Measurements from ENCODE around the gene VWCE. TPM values are rescaled to one million over a fixed set of nuclear protein-coding genes. Genes with fewer than 3 reads are reported as not detected.
A peak's percentile ranks its signal among the peaks of the same experiment; 100 is the strongest.

The VWCE gene
- total RNA-seq, 1 experiment from 2014 or later: 20.6 TPM

GRCh38 chr11:61264371-61264770 is 30.7 kb downstream of the VWCE start:
- Histone ChIP-seq H3K18ac (ENCODE audit: insufficient read length, low read depth, low read length) (no peak overlapping the region), H3K4me2 (ENCODE audit: insufficient read depth, insufficient read length, low read length) (no peak overlapping the region), H2AFZ (ENCODE audit: low read length) (no peak overlapping the region), H2BK20ac (ENCODE audit: low read depth, low read length, poor library complexity, severe bottlenecking) (no peak overlapping the region), H2AK5ac (ENCODE audit: insufficient read length, low read length) (no peak overlapping the region), H4K5ac (ENCODE audit: insufficient read length, low read depth, low read length) (no peak overlapping the region), H3K23me2 (ENCODE audit: insufficient read length, low read depth, low read length, poor library complexity, severe bottlenecking) (no peaks in the 10 kb centered on the region), H3K4ac (ENCODE audit: low read depth, low read length) (no peak overlapping the region), H4K8ac (replicated peaks; ENCODE audit: insufficient read length, low read depth, low read length) (no peak overlapping the region), H2BK12ac (ENCODE audit: insufficient read length, low read depth, low read length) (no peak overlapping the region), H3K9me3 (ENCODE audit: control insufficient read depth, low read depth, low read length) (no peaks in the 10 kb centered on the region), H2BK120ac (ENCODE audit: low read depth, low read length, poor library complexity, severe bottlenecking) (no peak overlapping the region), H3K14ac (ENCODE audit: insufficient read depth, low read length) (no peak overlapping the region), H3T11ph (ENCODE audit: low read length) (no peak overlapping the region), H4K20me1 (ENCODE audit: control insufficient read depth, insufficient read depth, insufficient read length) (no peaks in the 10 kb centered on the region), H2BK5ac (ENCODE audit: insufficient read length, low read length) (no peak overlapping the region), H2BK15ac (ENCODE audit: low read depth, low read length) (no peak overlapping the region), H3K23ac (ENCODE audit: insufficient read length, low read depth, low read length) (no peak overlapping the region), H3K56ac (ENCODE audit: insufficient read length, low read depth, low read length) (no peak overlapping the region), H3K27ac (ENCODE audit: insufficient read length, low read depth, low read length) (no peak overlapping the region), H3K79me2 (ENCODE audit: insufficient read depth, low read length) (no peaks in the 10 kb centered on the region), H3K9ac (ENCODE audit: extremely low read depth, insufficient read length, low read length) (no peak overlapping the region), H3K4me1 (ENCODE audit: insufficient read depth, low read length) (no peaks in the 10 kb centered on the region), H3K27me3 (ENCODE audit: insufficient read depth, low read length) (no peaks in the 10 kb centered on the region), H4K91ac (ENCODE audit: insufficient read length, low read depth, low read length) (no peak overlapping the region), H3K79me1 (ENCODE audit: insufficient read depth, low read depth, low read length, poor library complexity, severe bottlenecking) (no peaks in the 10 kb centered on the region)
- Mint-ChIP-seq H3K27ac (0 out of 7 replicates have a peak overlapping the region, but pooled peaks of 1 of the 3 experiments have one; percentile 25), H3K27me3 (ENCODE audit: low read depth) (no peaks in the 10 kb centered on the region), H3K4me3 (no peak overlapping the region), H3K9me3 (no peaks in the 10 kb centered on the region), H3K4me1 (no peaks in the 10 kb centered on the region), H3K36me3 (ENCODE audit: insufficient read depth in 1 of 3, low read depth in 3 of 3) (peaks cover 0 to 7% (median 0%) of the 10 kb centered on the region in 3 experiments; a peak in 2 of 7 replicates)
- no peak for TF ChIP-seq CTCF (conservative IDR thresholded peaks at IDR 0.05)
- no peak for DNase-seq
- no CpG with 5 or more reads among the region's 6 CpGs for WGBS (ENCODE audit: extremely low coverage, insufficient read length, low lambda C conversion rate)

Data from H9 (cell line).